DMS79 treated with DMSO at 0.1 percent for 48 hours (cell line): ENCODE measurements around the gene ADRM1.

ENCODE experiments used
- DNase-seq: peaks from one replicate; lab custom pipeline; 2025; lab: John Stamatoyannopoulos, UW

ADRM1 gene

GRCh38 chr20:62311832-62312661 is 9.2 kb downstream of the ADRM1 start:
- DNase-seq, result no peak

GRCh38 chr20:62312662-62312977 is 9.8 kb downstream of the ADRM1 start:
- DNase-seq, result no peak

DNA sequence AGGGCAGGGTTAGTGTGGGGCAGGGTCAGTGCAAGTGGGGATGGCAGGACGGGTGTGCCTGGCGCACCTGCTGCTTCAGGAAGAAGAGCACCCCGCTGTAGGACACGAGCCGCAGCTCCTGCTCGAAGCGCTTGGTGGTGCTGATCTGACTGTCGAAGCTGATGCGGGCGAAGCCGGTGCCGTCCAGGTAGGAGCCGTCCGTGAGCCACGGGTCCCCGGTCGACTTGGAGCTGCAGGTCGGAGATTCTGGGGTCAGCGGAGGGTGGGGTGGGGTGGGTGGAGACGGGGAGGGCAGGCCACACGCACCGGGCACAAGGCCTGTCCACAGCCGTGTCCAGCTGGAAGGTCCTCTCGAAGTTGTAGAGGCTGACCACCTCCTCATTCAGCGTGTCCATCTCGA is 10.2 kb downstream of the ADRM1 start:
- DNase-seq, result no peak

GRCh38 chr20:62313460-62314338 is 10.9 kb downstream of the ADRM1 start:
- no peak for DNase-seq

DNA sequence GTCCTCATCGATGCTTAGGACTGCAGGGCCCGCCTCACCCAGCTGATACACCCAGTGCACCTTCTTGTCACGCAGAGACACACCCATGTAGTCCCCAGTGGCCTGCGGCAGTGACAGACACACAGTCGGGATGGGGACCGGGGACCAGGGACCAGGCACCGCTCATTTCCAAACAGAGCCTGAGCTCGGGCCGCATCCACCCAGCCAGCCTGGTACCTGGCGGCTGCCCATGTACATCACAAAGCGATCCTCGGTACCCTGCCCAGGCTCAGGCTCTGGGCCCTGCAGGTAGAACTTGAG is 11.5 kb downstream of the ADRM1 start:
- DNase-seq, result no peak

GRCh38 chr20:62314711-62315302 is 12.0 kb downstream of the ADRM1 start:
- DNase-seq, result no peak

DNA sequence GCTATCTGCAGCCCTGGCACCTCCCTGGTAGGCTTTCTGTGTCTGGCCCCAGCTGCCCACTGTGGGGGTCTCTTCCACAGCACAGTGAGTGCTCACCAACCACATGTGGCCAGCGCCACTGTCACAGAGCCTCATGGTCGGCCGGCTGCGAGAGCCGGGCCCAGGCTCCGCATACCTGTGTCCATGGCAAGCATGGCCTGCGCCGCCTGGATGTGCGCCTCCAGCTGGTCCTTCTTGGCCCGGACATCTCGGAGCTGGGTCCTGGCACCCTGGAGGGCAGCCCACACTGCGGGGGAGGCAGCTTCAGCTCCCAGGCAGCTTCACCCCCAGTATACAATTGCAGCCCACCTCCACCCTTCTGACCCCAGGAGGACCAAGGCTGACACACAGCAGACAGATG is 13.0 kb downstream of the ADRM1 start:
- no peak for DNase-seq

DNA sequence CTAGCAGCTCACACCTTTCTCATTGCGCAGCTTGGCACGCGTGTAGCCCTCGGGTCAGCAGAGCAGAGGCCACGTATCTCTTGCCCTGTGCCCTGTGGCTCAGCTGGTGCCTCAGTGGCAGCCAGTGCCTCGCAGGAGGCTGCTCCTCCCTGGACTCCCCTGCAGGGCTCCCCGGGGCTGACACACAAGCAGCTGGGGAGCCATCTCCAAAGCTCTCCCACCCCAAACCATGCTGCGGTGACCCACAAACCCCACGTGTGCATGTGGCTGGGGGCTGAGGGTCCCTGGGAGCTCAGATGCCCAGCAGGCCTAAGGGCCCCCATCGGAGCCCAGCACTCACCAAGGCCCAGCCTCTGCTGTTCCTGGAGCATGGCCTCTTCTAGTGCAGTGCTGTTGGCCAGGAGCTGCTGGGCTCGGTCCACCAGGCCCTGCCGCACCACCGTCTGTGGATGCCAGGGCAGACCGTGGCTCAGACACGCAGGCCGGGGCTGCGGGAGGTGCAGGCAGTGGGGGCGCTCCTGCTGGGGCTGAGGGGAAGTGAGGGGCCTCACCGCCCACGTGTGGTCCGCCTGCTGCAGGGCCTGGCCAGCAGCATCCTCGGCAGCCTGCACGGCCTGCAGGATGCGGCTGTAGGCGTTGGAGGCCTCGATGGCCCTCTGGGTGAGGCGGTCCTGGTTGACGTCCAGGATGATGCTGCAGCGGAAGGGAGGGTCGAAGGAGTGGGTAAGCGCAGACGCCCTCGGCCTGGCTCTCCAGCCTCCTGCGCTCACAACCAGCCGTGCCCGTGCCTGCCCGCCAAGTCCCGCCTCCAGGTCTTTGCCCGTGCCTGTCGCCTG is 13.8 kb downstream of the ADRM1 start:
- DNase-seq, result no peak

GRCh38 chr20:62317167-62317655 is 14.4 kb downstream of the ADRM1 start:
- no peak for DNase-seq

DNA sequence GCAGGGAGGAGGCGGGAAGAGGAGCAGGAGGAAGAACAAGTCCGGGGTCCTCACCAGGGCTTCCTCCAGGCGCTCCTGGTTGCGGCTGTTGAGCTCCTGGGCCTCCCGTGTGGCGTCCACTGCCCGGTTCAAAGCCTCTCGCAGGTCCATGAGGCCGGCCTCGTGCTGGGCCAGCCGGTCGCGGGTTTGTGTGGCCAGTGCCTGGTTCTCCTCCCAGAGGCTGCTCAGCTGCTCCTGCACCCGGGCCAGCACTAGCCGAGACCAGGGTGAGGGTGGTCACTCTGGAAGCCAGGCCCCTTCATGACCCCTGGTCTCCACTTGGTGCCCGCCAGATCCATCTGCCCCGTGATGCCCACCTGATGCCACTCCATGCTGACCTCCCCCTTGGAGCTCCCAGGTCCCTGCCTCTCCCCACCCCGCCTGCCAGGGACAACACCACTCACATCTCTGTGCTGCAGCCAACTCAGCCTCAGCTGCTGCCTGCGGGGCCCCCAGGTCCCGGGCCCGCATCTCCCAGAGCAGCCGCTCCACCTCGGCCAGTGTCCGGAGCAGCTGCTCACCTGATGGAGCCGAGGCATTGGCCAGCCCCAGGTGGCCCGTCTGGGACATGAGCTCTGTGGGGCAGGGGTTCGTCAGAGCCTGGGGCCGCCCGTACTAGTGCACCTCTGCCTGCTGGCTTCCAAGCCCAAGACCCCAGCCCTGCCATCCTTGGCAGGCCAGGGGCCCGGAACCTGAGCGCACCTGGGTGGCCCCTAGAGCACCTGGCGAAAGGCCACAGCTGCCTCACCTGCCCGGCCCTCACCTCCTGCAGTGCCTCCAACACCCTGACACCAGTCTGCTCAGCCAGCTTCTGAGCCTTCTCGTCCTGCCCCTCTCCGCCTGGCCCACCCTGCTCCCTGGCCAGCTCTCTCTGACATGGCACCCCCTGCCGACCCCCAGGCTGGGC is 15.9 kb downstream of the ADRM1 start:
- DNase-seq, result no peak

DNA sequence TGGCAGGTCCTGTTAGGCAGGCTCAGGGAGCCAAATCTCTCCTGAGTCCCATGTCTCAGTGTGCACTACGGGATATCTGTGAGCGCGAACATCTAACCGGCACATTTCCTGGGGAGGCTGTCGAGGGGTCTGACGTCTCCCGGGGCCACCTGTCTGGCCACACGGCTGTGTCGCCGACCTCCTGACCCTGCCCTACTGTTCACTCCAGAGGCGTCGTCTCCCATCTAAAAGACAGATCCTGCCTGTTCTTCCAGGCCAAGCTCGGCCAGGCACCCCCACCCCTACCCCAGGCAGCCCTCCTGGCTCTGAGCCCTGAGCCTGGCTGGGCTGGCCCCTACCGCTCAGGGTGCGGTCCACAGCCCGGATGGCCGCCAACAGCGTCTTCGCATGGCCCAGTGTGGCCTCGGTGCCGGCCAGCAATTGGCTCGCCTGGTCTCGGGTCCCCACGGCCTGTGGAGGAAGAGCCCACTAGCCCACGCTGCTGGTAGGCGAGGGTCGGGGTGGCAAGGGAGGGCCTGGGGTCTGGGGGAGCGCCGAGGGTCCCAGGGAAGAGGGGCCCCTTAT is 16.6 kb downstream of the ADRM1 start:
- DNase-seq, result no peak

GRCh38 chr20:62320581-62321354 is 18.0 kb downstream of the ADRM1 start:
- DNase-seq, result no peak

GRCh38 chr20:62321521-62321948 is 18.7 kb downstream of the ADRM1 start:
- no peak for DNase-seq

DNA sequence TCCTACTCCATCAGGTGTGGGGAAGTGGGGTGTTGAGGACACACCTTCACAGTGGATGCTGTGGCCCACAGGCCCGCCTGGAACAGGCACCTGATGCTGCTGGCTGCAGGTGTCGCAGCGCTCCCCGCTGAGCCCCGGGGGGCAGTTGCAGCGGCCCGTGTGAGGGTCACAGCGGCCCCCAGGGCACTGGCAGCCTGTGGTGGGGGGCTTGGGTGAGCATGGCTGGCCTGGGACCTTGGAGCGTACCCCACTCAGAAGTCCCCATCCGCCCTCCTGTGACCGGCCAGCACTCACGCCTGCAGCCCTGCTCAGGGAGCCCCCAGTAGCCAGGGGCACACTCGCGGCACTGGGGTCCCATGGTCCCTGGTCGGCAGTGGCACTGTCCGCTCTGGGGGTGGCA is 19.2 kb downstream of the ADRM1 start:
- DNase-seq, result no peak

DNA sequence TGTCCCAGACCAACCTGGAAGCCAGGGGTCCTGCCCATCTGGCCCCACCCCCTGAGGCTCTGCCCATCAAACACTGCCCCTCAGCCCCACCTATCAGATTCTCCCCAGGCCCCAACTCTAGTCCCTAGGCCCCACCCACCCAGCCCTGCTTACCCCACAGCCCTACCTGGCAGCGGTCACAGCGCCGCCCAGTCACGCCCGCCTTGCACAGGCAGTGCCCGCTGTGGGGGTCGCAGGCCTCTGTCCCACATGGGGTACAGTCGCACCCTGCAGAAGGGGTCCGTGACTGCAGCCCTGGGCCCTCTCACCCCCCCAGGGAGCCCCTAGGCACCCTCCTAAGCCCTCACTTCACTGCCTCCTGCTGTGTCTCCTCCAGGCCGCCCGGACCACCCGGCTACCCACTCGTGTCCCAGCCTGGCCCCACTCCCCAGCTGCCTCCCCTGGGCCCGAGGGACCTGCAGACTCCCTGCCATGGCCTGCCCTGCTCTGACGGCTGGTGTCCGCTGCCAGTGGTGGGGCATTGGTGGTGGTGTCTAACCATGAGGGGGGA is 19.8 kb downstream of the ADRM1 start:
- DNase-seq, result no peak

DNA sequence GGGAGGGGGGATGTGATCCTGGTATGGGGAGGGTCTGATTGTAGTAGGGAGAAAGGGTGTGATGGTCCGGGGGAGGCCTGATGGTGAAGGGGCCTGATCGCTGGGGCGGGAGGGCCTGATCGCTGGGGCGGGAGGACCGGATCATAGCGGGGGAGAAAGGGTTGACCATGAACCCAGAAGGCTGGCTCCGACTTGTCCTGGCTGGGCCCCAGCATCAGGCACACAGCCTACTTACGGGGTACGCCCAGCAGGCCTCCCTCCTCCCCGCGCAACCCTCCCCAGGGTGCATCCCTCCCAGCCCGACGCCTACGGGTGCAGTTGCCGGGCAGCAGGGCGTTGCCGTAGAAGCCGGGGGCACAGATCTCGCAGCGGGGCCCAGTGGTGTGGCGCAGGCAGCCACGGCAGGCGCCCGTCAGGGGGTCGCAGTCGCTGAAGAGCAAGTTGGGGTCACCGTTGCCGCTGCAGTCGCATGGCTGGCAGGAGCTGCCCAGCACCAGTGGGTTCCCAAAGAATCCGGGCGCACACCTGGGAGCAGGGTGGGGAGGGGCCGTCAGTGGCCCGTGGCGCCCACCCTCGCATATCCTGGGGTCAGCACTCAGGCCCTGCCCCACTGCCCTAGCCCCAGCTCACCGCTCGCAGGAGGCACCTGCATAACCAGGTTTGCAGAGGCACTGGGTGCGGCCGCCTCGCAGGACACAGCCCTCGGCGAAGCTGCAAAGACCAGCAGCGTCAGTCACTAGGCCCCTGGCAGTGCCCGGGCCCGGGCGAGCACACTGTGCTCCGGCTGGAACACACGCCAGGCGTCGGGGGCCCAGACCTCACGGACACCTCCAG is 20.6 kb downstream of the ADRM1 start:
- DNase-seq, result no peak

DNA sequence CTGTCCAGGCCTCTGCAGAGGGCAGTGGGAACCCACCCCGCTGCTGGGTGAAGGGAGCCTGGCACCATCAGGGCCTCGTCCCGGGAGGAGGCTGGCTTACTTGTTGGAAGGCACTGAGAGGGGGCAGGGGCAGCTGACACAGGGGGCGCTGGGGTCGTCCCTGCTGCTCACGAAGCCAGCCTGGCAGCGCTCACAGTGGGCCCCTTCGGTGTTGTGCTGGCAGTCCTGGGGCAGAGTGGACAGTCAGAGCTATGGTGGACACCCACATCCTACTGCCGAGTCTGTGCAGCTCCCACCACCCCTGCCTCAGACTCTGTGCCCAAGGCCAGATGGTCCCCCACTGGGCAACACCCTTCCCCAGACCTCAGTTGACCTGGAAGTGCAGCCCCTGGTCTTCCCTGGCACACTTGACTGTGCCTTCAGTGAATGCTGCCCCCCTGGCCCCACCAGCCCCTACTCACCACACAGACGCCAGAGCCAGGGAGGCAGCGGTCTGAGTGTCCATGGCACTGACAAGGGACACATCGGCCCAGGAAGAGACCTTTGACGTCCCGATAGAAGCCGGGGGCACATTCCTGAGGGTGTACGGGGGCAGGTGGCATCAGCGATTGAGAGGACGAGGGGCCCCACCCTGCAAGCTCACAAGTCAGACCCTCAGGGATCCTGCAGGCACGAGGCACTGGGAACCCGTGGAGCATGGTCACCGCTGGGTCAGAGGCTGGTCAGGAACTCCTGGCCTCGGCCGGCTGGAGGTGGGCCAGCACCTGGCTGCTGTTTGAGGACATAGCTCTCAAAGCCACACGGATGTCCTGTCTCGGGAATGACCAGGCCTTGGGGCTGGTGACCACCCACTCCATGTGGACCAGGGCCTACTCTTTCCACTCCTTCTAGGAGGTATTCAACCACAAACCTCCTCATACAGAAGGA is 21.4 kb downstream of the ADRM1 start:
- DNase-seq, result no peak
